WI38 (cell line): ENCODE data around the gene HIC1.

Experiments used
- H3K4me3 ChIP-seq: 2 replicates; pipeline ENCODE4 v1.5.1; 2011; ENCODE audit warnings: low read depth, mild to moderate bottlenecking, control low read depth, low read length
- TF ChIP-seq, protein P1 (sequence below): IDR thresholded peaks from 2 replicates; pipeline ENCODE4 v1.5.1; 2012; ENCODE audit warnings: low read depth, mild to moderate bottlenecking, control low read depth, low read length

Gene HIC1

DNA sequence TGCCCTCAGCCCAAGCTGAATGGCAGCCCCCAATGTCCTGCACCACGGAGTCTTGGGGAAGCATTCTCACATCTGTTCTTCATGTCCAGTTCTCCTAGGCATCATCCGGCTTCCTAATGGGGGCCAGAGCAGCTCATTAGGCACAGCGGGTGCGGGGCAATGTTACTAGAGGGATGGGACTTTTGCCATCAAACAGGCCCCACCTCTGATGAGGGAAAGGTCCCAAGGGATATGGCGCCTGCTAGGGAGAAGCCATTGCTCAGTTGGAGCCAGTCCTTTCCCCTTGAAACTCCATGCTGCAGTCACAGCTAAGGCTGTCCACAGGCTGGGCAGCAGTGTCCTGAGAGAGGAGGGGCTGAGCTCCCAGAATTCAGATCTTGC lies 26.7 kb upstream of the HIC1 start:
- no peak overlapping the region for H3K4me3 ChIP-seq
- TF ChIP-seq, protein P1, sequence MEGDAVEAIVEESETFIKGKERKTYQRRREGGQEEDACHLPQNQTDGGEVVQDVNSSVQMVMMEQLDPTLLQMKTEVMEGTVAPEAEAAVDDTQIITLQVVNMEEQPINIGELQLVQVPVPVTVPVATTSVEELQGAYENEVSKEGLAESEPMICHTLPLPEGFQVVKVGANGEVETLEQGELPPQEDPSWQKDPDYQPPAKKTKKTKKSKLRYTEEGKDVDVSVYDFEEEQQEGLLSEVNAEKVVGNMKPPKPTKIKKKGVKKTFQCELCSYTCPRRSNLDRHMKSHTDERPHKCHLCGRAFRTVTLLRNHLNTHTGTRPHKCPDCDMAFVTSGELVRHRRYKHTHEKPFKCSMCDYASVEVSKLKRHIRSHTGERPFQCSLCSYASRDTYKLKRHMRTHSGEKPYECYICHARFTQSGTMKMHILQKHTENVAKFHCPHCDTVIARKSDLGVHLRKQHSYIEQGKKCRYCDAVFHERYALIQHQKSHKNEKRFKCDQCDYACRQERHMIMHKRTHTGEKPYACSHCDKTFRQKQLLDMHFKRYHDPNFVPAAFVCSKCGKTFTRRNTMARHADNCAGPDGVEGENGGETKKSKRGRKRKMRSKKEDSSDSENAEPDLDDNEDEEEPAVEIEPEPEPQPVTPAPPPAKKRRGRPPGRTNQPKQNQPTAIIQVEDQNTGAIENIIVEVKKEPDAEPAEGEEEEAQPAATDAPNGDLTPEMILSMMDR: no peak

DNA sequence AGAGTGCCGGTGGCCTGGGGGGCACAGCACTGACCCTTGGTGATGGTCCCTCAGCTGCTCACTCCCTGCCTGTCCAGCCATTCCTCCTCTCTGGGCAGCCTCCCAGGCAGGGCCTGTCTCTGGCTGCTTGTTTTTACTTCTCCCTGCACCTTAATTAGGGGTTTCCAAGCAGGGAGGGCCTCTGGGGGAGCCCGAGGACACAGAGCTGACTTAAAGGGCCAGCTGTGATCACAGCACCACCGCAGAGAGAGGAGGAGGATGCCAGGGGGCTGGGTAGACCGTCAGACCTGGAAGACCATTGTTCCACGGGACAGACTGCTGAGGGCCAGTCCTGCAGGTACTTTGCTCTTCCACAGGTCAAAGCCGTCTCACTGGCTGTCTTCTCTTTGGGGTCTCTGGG lies 26.2 kb upstream of the HIC1 start:
- TF ChIP-seq, protein P1: no peak
- no peak overlapping the region for H3K4me3 ChIP-seq

DNA sequence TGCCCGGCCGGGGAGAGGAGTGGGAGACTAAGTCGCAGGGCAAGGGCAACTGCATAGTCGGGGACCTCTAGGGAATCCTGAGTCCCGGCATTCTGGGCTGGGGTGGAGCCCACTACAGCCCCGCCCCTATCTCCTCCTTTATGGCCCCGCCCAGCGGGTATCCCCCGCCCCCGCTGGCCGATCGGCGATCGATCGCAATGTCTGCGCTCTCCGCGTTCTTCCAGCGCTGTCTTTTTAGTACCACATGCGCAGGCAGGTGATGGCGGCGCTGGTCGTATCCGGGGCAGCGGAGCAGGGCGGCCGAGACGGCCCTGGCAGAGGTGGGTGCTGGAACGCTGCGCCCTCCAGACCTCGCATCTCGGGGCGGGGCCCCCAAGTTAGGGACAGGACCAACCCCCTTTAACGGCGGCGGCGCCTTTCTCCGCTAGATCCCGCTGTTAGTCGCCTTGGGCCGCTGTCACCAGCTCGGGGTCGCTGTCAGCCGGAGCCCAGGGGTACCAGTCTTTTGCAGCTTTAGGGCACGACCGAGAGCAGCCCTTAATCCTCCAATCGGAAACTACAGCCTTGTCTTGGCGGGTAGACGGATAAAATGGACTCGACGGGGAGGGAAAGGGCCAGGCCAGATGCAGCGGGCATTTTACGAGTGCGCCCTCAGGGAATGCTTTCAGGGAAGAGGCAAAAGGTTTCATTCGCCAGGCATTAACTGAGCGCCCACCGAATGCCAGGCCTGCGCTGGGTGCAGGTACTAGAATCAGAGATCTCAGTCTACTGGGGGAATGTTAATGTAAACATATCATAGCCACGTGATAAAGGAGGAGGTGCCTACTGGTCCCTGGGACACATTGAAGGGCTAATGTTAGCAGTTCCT lies 24.8 kb upstream of the HIC1 start, which contains the start of gene DPH1:
TSS of gene DPH1 (plus strand) at position 243 of the 868 bp plus-strand sequence. CDS start at position 260, 17 bp downstream.
- TF ChIP-seq, protein P1: no peak
- peak within 1 kb of the TSS; percentile 99 for H3K4me3 ChIP-seq

DNA sequence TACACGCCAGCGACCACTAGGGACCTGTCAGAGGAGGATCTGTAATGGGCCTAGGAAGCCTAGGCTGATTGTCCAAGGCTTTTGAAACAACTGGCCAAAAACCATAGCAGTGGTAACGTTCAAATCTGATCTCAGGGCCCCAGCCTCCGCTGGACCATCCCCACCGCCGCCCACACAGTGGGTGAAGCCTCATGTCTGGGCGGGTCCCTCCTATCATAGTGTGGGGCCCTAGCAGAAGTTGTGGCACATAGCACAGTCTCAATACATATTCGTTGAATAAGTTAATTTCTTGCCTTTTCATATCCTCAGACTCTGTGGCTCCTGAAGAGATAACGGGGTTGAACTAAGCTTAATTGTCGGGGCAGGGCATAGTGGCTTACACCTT lies 24.1 kb upstream of the HIC1 start:
- TF ChIP-seq, protein P1: peak; percentile 62
- H3K4me3 ChIP-seq: peak overlapping the region; percentile 99

DNA sequence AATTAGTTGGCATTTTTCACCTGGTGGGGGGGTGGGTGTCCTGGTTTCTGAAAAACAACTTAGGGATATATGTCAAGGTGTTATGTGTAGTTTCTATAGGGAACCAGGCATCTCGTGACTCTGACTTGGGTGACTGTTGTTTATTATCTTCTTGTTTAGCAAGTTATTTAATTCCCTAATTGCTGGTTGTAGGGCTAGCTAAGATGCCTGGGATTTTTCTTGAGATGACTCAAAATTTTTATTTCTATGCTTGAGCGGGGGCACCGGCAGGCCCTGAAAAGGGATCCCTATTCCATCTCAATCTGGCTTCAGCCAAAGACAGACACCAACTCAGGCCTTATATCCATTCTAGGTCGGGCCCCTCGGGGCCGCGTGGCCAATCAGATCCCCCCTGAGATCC lies 21.8 kb upstream of the HIC1 start:
- TF ChIP-seq, protein P1: no peak
- no peak overlapping the region for H3K4me3 ChIP-seq

DNA sequence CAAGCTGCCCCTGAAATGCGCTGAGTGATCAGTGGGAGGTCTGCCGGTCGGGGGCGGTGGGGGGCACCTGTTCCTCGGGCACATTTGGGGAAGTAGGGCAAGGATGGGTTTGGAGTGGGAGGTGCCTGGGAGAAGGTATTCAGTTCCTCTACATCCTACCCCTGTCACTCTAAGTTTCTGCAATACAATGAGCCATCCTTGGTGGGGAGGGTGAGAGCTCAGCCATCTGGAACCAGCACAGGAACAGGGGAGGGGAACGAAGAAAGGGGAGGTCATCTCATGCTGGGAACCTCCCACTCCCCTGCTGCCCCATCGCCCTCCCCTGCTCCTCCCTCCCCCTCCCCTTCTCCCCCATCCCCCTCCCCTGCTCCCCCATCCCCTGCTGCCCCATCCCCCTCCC lies 20.7 kb upstream of the HIC1 start:
- no peak overlapping the region for H3K4me3 ChIP-seq
- TF ChIP-seq, protein P1: no peak

DNA sequence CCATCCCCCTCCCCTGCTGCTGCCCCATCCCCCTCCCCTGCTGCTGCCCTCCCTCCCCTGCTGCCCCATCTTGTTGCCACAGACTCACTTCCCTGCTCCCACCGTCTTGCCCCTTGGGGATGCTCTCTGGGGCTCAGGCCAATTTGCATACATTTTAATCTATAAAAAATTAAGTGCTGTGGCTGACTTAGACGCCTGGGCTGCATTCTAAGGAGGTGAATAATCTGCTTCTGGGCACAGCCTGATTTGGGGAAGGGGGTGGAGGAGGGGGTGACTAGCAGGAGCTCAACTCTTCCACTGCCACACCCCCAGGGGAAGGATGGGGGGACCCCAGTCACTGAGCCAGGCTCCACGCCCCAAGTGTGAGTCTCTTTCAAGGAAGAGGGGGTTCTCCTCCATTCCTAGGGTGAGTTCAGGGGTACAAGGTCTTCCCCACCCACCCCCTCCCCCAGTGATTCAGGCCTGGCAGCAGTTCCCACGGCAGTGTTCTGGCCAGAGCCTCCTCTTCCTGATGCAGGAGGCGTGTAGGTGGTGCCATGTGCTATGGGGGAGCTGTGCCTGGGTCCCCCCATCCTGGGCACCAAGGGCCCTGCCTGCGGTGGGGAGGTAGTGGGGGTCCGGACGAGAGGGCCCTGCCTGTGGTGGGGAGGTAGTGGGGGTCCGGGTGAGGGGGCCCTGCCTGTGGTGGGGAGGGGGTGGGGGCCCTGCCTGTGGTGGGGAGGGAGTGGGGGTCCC lies 19.9 kb upstream of the HIC1 start:
- TF ChIP-seq, protein P1: no peak
- no peak overlapping the region for H3K4me3 ChIP-seq
